GM13976 (cell line): Measurements from ENCODE around the gene PSMD11.
"Not testable (repeated sequence)": the region's sequence is repeated elsewhere in the genome, so short reads cannot be mapped to it uniquely, and the experiment has no call there.

Experiments used
- DNase-seq: peaks from one replicate; pipeline ENCODE4 v3.0.0; 2012; ENCODE audit warnings: low spot score
- in situ Hi-C: fragments of 300-500 bp; cut with MboI; formaldehyde crosslinking; loops from one replicate; pipeline ENCODE4 v1.12.0; 2022; ENCODE audit warnings: low sequenced_read_pairs, mixed read lengths, inconsistent platforms; ENCODE audit not compliant: unreplicated experiment
- TF ChIP-seq, protein P1 (sequence below): IDR thresholded peaks from 2 replicates; pipeline ENCODE4 v1.5.1; 2012; ENCODE audit warnings: borderline replicate concordance, mild to moderate bottlenecking; ENCODE audit not compliant: insufficient read depth; ENCODE audit errors: extremely low read depth, missing control alignments, control extremely low read depth

PSMD11 gene

GRCh38 chr17:32449963-32450362, 5.7 kb downstream of the PSMD11 start:
- TF ChIP-seq, protein P1, sequence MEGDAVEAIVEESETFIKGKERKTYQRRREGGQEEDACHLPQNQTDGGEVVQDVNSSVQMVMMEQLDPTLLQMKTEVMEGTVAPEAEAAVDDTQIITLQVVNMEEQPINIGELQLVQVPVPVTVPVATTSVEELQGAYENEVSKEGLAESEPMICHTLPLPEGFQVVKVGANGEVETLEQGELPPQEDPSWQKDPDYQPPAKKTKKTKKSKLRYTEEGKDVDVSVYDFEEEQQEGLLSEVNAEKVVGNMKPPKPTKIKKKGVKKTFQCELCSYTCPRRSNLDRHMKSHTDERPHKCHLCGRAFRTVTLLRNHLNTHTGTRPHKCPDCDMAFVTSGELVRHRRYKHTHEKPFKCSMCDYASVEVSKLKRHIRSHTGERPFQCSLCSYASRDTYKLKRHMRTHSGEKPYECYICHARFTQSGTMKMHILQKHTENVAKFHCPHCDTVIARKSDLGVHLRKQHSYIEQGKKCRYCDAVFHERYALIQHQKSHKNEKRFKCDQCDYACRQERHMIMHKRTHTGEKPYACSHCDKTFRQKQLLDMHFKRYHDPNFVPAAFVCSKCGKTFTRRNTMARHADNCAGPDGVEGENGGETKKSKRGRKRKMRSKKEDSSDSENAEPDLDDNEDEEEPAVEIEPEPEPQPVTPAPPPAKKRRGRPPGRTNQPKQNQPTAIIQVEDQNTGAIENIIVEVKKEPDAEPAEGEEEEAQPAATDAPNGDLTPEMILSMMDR = no peak
- in situ Hi-C loops = loop anchor here (25.0 kb wide), 1 partner anchor 462 kb away; no protein-coding TSS in a partner anchor
- no peak for DNase-seq

GRCh38 chr17:32450379-32450778, 6.1 kb downstream of the PSMD11 start:
- not testable (repeated sequence) for DNase-seq
- in situ Hi-C loops = loop anchor here (25.0 kb wide), 1 partner anchor 462 kb away; no protein-coding TSS in a partner anchor

- TF ChIP-seq, protein P1 = no peak
- no peak for DNase-seq
- in situ Hi-C loops = loop anchor here (25.0 kb wide), 1 partner anchor 460 kb away; no protein-coding TSS in a partner anchor
Measured at GRCh38 chr17:32451879-32452278, 7.6 kb downstream of the PSMD11 start.

DNA sequence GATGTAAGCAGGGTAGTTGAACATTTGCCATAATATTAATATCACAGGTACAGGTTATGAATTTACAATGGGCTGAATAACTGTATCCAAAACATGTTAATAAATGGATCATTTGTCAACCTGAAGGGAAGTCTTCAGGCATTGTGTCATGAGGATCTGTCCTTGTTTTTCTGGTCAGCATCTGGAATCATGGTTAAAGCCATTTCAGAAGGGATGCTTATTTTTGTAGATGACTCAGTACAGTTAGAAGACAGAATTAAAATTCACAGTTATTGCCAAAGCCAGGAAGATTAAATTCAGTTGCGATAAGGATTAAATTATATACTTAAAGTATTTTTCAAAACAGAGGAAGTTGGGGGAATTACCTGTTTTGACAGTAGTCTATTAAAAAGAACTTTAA, 8.0 kb downstream of the PSMD11 start:
- DNase-seq = no peak
- in situ Hi-C loops = loop anchor here (25.0 kb wide), 1 partner anchor 460 kb away; no protein-coding TSS in a partner anchor
- TF ChIP-seq, protein P1 = no peak

GRCh38 chr17:32453370-32453769, 9.1 kb downstream of the PSMD11 start:
- in situ Hi-C loops = loop anchor here (25.0 kb wide), 1 partner anchor 459 kb away; no protein-coding TSS in a partner anchor
- TF ChIP-seq, protein P1 = no peak

DNA sequence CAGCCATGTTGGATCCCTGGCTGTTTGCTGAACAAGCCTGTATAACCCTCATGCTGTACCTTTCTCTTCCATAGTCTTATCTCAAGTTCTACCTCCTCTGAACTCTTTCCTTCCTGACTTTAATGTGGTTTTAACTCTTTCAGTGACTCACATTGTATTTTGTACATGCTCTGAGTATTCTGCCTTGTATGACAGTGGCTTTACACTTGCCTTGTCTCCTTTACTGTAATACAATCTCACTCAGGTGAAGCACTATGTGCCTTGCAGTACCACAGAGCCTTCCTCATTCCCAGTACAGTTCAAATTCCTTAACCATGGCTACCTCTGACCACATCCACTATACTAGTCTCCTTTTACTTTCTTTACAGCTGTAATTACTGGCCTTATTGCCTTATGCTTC, 14.1 kb downstream of the PSMD11 start:
- DNase-seq = no peak
- TF ChIP-seq, protein P1 = no peak
- in situ Hi-C loops = loop anchor here (25.0 kb wide), 1 partner anchor 454 kb away; no protein-coding TSS in a partner anchor

More at GRCh38 chr17:32453370-32453769, 9.1 kb downstream of the PSMD11 start:
- DNase-seq = no peak

DNA sequence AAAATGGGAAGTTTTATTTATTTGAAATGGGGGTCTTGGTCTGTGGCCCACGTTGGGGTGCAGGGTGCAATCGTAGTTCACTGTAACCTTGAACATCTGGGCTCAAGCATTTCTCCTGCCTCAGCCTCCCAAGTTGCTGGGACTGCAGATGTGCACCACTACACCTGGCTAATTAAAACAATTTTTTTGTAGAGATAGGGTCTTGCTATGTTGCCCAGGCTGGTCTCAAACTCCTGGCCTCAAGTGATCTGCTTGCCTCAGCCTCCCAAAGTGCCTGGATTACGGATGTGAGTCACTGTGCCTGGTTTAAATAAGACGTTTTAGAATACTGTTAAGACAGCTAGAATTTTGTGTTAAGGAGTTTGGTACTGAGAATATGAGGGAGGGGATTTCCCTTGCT, 15.7 kb downstream of the PSMD11 start:
- in situ Hi-C loops = loop anchor here (25.0 kb wide), 1 partner anchor 452 kb away; no protein-coding TSS in a partner anchor

More for the DNA sequence above, 15.7 kb downstream of the PSMD11 start:
- DNase-seq = no peak
- TF ChIP-seq, protein P1 = no peak
